ENCODE results near the gene DEPDC1B.
"Not testable (repeated sequence)": the region's sequence is repeated elsewhere in the genome, so short reads cannot be mapped to it uniquely, and the experiment has no call there.

DEPDC1B gene

DNA sequence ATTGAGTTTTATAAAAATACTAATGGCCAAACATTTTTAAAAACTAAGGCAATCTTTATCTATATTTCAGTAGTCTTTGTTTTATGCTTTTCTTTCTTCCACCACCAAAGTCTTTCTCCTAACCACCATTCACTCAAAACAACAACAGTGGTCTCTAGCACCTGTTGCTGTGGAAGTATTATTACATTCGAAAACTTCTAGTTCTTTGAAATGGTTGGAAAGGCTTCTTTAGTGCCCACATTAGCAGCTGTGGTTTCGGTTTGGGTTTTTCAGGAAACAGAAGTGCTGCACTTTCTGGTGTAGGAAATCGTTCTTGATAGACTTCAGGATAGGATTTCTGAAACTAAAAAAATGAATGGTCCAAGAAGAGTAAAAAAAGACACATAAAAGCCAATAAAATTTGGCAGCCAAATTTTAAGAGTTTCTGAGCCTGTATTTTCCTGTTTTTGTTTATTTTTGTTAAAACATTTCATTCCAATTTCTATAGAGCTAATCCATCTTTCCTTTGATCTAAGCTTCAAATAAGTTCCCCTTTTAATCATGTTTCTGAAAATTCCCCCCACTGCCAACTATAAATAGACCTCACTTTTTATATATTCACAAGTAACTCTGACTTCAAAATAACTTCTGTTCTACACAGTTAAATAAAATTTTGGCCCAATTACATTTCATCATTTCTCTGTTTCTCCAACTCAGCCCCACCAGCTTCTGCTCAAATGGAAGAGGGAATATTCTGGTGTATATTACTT lies 102.2 kb downstream of the DEPDC1B start:
- H3K4me3 ChIP-seq = no peak overlapping the region
- H3K27ac ChIP-seq = no peak overlapping the region

GRCh38 chr5:60594715-60595477 lies 105.1 kb downstream of the DEPDC1B start:
- Histone ChIP-seq H3K27ac (no peak overlapping the region), H3K4me3 (no peak overlapping the region)

DNA sequence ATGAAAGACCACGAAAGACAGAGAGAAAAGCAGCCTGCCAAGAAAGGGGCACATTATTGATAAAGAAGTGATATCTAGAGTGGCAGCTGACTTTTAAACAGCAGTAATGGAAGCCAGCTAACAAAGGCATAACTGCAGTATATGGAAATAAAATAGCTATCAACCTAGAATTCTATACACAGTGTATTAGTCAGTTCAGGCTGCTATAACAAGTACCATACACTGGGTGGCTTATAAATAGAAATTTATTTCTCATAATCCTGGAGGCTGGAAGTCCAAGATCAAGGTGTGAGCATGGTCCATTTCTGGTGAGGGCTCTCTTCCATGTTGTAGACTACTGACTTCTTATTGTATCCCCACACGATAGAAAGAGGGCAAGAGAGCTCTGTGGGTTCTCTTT lies 109.8 kb downstream of the DEPDC1B start:
- no peak overlapping the region for H3K4me3 ChIP-seq
- H3K27ac ChIP-seq = no peak overlapping the region

- not testable (repeated sequence) for H3K4me3 ChIP-seq, H3K27ac ChIP-seq
Measured at GRCh38 chr5:60587312-60587711, 112.7 kb downstream of the DEPDC1B start.

GRCh38 chr5:60586307-60586901 lies 113.6 kb downstream of the DEPDC1B start:
- Histone ChIP-seq H3K27ac (no peak overlapping the region), H3K4me3 (no peak overlapping the region)

DNA sequence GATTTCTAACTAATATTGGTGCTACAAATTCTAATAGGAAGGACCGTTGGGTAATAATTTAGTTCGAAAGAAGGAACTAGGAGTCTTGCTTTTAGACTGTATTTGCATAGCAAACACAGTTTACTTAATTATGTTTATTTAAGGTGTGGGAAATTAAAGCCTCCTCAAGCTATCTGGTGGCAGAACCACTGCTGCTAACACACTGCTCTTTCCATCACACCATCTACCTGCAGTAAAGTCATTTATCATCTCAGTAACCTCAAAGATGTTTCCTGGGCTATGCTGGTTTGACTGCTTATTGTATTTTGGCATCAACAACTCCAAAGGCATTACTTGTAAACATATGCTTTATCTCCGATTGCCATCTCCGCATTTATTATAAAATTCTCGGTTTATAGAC lies 114.3 kb downstream of the DEPDC1B start:
- H3K4me3 ChIP-seq = no peak overlapping the region
- no peak overlapping the region for H3K27ac ChIP-seq

GRCh38 chr5:60584304-60584703 lies 115.7 kb downstream of the DEPDC1B start:
- Histone ChIP-seq H3K27ac (no peak overlapping the region), H3K4me3 (no peak overlapping the region)

DNA sequence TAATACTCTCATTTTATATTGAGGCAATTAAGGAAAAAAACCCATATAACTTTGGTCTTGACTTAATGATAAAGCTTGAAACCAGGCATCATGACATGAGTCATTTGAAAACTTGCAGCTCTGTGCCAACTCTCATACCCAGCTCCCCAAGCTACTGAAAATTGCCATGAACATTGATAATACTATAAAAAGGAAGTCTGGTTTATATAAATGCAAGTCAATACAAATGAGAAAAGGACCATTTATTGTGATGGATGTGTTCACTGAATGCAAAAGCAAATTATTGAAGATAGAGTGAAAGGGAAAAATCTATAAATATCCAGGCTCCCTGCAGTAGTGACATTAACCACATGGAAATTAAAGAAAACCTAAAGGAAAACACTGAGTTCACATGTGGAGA lies 116.3 kb downstream of the DEPDC1B start:
- Histone ChIP-seq H3K27ac (no peak overlapping the region), H3K4me3 (no peak overlapping the region)

- no peak overlapping the region for H3K27ac ChIP-seq
Measured at GRCh38 chr5:60578315-60578714, 121.7 kb downstream of the DEPDC1B start.

DNA sequence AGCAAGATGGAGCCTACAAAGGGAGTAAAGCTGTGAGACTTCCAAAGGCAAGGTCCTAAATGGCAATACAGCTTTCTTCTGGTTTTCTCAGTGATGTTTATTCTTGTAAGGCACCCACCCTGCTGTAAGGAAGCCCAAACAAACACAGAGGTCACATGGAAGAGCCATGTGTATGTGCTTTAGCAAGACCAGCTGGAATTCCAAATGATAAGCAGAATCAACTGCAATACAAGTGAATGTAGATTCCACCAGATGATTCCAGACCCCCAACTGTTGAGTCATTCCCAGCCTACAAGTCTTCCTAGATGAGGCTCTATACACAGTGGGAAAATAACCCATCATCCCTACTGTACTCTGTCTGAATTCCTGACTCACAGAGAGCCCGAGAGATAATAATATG lies 122.8 kb downstream of the DEPDC1B start:
- Histone ChIP-seq H3K27ac (no peak overlapping the region), H3K4me3 (no peak overlapping the region)

More at GRCh38 chr5:60578315-60578714, 121.7 kb downstream of the DEPDC1B start:
- no peak overlapping the region for H3K4me3 ChIP-seq

DNA sequence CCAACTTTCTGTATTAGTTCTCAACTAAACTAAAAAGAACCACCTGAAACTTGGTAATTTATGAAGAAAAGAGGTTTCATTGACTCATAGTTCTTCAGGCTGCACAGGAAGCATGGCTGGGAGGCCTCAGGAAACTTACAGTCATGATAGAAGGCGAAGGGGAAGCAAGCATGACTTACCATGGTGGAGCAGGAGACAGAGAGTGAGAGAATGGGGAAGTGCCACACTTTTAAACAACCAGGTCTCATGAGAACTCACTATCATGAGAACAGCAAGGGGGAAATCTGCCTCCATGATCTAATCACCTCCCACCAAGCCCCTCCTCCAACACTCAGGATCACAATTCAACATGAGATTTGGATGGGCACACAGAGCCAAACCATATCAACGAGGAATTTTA lies 123.5 kb downstream of the DEPDC1B start:
- Histone ChIP-seq H3K4me3 (no peak overlapping the region), H3K27ac (no peak overlapping the region)

DNA sequence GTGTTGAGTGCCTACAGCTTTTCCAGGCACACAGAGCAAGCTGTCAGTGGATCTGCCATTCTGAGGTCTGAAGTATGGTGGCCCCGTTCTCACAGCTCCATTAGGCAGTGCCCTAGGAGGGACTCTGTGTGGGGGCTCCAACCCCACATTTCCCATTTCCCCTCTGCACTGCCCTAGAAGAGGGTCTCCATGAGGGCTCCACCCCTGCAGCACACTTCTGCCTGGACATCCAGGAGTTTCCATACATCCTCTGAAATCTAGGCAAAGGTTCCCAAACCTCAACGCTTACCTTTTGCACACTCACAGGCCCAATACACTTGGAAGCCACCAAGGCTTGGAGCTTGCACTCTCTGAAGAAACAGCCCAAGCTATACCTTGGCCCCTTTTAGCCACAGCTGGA lies 131.3 kb downstream of the DEPDC1B start:
- Histone ChIP-seq H3K27ac (no peak overlapping the region), H3K4me3 (no peak overlapping the region)

GRCh38 chr5:60563696-60564324 lies 136.2 kb downstream of the DEPDC1B start:
- no peak overlapping the region for H3K27ac ChIP-seq
- no peak overlapping the region for H3K4me3 ChIP-seq

GRCh38 chr5:60553291-60553690 lies 146.7 kb downstream of the DEPDC1B start:
- not testable (repeated sequence) for H3K4me3 ChIP-seq, H3K27ac ChIP-seq

DNA sequence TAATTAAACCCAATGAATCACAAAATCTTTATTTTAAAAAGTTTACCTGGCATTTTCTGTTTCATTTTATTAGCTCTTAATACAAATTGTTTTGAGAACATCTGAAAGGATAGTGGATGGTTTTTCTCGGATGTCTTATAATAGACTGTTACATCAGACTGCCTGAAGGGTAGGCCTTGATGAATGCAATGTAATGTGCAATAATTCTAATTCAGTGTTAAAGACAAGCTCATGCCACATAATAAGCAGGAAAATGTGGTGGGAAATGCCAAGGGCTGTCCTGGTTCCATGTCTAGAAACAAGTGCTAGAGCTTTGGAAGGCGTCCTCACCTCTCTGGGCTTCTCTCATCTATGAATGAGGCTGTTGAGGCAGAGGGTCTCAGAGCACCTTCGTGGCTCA lies 148.1 kb downstream of the DEPDC1B start:
- Histone ChIP-seq H3K27ac (no peak overlapping the region), H3K4me3 (no peak overlapping the region)

- Histone ChIP-seq H3K4me3 (no peak overlapping the region), H3K27ac (no peak overlapping the region)
Measured at GRCh38 chr5:60551250-60551649, 148.7 kb downstream of the DEPDC1B start.

- Histone ChIP-seq H3K4me3 (no peak overlapping the region), H3K27ac (no peak overlapping the region)
Measured at GRCh38 chr5:60550311-60550710, 149.7 kb downstream of the DEPDC1B start.

- Histone ChIP-seq H3K27ac (no peak overlapping the region), H3K4me3 (no peak overlapping the region)
Measured at GRCh38 chr5:60549841-60550240, 150.1 kb downstream of the DEPDC1B start.

Data from skin epidermis (tissue), 12 donors.